DND-41 (cell line): Measurements from ENCODE around the gene IER5.

Source experiments
- EZH2 ChIP-seq: IDR thresholded peaks from 3 replicates; pipeline ENCODE4 v1.6.1; 2012; ENCODE audit warnings: borderline replicate concordance, low read depth, mild to moderate bottlenecking, moderate library complexity, low read length, inconsistent platforms; ENCODE audit not compliant: severe bottlenecking
- TF ChIP-seq, protein P1 (sequence below): IDR thresholded peaks from 2 replicates; pipeline ENCODE4 v1.5.1; 2012; ENCODE audit warnings: borderline replicate concordance, low read length, moderate library complexity, mild to moderate bottlenecking; ENCODE audit not compliant: poor library complexity, severe bottlenecking; ENCODE audit errors: extremely low read depth

DNA sequence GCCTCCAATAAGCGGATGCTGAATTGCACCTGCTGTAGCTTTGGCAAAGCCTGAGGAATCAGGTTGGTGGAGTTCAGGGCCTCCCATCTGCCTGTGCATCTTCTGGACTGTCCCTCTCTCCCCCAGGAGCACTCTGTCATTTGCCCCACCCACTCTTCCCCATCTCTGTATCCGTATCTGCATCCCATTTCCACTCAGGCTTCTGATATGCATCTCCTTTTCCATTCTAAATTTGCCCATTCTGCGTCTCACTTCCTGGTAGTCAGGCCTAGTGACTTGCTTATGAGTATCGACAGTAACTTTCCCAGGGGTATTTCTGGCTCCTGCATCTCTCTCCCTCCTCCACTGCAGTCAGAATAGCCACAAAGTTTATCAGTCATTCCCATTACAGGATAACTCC is 39.1 kb upstream of the IER5 start:
- TF ChIP-seq EZH2 = no peak
- TF ChIP-seq, protein P1, sequence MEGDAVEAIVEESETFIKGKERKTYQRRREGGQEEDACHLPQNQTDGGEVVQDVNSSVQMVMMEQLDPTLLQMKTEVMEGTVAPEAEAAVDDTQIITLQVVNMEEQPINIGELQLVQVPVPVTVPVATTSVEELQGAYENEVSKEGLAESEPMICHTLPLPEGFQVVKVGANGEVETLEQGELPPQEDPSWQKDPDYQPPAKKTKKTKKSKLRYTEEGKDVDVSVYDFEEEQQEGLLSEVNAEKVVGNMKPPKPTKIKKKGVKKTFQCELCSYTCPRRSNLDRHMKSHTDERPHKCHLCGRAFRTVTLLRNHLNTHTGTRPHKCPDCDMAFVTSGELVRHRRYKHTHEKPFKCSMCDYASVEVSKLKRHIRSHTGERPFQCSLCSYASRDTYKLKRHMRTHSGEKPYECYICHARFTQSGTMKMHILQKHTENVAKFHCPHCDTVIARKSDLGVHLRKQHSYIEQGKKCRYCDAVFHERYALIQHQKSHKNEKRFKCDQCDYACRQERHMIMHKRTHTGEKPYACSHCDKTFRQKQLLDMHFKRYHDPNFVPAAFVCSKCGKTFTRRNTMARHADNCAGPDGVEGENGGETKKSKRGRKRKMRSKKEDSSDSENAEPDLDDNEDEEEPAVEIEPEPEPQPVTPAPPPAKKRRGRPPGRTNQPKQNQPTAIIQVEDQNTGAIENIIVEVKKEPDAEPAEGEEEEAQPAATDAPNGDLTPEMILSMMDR = no peak
